Bronchial epithelial cell (primary cell): ENCODE results near the gene NDRG2. TPM values are rescaled to one million over a fixed set of nuclear protein-coding genes. Genes with fewer than 3 reads are reported as not detected.
"Not testable (repeated sequence)": the region's sequence is repeated elsewhere in the genome, so short reads cannot be mapped to it uniquely, and the experiment has no call there.

Experiments used
- DNase-seq: peaks from one replicate; pipeline ENCODE4 v3.0.0-alpha.2; 2010; ENCODE audit warnings: low read depth
- FAIRE-seq: peaks from 2 replicates; lab custom pipeline; 2011; peaks lifted over from hg19 to GRCh38; lab: Jason Lieb, UNC
- H3K27me3 ChIP-seq: 2 replicates; pipeline ENCODE4 v1.5.1; 2011; ENCODE audit warnings: low read length; ENCODE audit not compliant: control insufficient read depth, insufficient read depth
- H3K36me3 ChIP-seq: 2 replicates; pipeline ENCODE4 v1.5.1; 2011; ENCODE audit warnings: low read length; ENCODE audit not compliant: control insufficient read depth, insufficient read depth
- H3K4me3 ChIP-seq: 2 replicates; pipeline ENCODE4 v1.5.1; 2011; ENCODE audit warnings: mild to moderate bottlenecking, low read depth, low read length, control low read depth
- total RNA-seq: library from RNA; depleted of rRNA; stranded (reverse); fragments of >200 nt; gene quantifications from 2 replicates; pipeline ENCODE4 v1.2.1, GENCODE V29; 2014
- TF ChIP-seq, protein P1 (sequence below): IDR thresholded peaks from 2 replicates; pipeline ENCODE4 v1.5.1; 2011; ENCODE audit warnings: mild to moderate bottlenecking, moderate library complexity, low read length, control low read depth, inconsistent platforms; ENCODE audit not compliant: insufficient read depth, severe bottlenecking

Gene NDRG2
- total RNA-seq, 1 donor from 2014 or later: 9.2 TPM

DNA sequence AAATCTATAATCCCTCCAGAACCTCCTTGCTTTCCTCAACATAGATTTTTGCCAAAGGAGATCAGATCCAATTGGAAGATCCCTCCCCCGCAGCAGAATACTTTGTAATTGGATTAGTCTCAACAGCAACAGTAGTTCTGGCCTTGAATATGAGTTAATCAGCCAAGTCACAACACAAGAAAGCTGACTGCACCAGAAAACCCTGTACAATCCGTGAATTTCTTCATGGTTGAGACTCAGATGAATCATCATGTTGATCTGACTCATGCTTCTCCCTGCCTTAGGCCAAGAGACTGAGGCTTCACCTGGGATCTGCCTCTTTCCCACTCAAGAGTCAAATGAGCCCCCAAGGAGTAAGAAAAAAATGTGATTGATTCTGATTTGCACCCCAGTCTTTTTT is 38.0 kb downstream of the NDRG2 start:
- TF ChIP-seq, protein P1, sequence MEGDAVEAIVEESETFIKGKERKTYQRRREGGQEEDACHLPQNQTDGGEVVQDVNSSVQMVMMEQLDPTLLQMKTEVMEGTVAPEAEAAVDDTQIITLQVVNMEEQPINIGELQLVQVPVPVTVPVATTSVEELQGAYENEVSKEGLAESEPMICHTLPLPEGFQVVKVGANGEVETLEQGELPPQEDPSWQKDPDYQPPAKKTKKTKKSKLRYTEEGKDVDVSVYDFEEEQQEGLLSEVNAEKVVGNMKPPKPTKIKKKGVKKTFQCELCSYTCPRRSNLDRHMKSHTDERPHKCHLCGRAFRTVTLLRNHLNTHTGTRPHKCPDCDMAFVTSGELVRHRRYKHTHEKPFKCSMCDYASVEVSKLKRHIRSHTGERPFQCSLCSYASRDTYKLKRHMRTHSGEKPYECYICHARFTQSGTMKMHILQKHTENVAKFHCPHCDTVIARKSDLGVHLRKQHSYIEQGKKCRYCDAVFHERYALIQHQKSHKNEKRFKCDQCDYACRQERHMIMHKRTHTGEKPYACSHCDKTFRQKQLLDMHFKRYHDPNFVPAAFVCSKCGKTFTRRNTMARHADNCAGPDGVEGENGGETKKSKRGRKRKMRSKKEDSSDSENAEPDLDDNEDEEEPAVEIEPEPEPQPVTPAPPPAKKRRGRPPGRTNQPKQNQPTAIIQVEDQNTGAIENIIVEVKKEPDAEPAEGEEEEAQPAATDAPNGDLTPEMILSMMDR: no peak
- H3K36me3 ChIP-seq: no peaks in the 10 kb centered on the region
- H3K27me3 ChIP-seq: no peaks in the 10 kb centered on the region
- FAIRE-seq (no peak), DNase-seq (peak; percentile 99)
- H3K4me3 ChIP-seq: no peak overlapping the region

DNA sequence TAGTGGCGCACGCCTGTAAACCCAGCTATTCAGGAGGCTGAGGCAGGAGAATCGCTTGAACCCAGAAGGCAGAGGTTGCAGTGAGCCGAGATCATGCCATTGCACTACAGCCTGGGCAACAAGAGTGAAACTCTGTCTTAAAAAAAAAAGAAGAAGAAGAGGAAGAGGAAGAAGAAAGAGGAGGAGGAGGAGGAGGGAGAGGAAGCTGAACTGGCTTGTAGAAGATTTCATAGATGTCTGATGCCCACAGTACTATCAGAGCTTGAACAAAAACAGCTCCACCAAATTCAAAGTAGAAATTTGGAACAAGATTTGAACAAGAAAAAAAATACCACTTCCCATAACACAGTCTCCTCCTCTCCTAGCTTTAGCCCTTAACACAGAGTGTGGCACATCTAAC is 39.2 kb downstream of the NDRG2 start:
- not testable (repeated sequence) for DNase-seq, H3K4me3 ChIP-seq, H3K27me3 ChIP-seq, H3K36me3 ChIP-seq, FAIRE-seq

DNA sequence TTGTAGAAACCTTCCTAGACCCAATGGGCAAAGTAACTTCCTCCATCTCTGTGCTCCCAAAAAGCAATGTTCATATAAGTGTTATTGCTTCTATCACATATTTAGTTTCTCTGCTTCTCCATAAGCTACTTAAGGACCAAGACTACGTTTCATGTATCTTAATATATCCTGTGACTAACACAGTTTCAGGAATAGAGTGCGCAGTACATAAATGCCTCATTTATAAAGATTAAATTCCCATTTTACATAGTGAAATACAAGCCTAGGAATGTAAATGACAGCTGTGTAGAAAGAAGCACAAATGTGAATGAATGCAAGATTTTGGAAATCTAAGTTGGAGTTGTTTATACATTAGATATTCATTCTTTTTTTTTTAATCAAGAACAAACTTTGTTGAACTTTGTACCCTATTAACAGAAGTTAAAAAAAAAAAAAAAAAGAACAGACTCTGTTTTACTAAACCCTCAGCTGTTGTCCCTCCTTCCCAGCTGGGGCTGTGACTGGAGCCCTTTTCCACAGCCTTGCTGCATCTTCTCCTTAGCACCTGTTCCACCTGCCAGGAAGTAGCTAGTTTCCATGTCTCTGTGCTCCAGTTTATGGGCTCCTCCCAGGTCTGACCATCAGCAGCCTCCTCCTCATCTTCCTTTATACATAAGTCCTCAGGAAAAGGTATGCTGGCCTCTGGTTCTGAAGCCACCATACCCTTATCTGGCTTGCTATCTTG is 42.1 kb downstream of the NDRG2 start:
- no peak for FAIRE-seq
- H3K4me3 ChIP-seq: no peak overlapping the region
- no peak for DNase-seq
- no peaks in the 10 kb centered on the region for H3K27me3 ChIP-seq
- TF ChIP-seq, protein P1: no peak
- no peaks in the 10 kb centered on the region for H3K36me3 ChIP-seq

DNA sequence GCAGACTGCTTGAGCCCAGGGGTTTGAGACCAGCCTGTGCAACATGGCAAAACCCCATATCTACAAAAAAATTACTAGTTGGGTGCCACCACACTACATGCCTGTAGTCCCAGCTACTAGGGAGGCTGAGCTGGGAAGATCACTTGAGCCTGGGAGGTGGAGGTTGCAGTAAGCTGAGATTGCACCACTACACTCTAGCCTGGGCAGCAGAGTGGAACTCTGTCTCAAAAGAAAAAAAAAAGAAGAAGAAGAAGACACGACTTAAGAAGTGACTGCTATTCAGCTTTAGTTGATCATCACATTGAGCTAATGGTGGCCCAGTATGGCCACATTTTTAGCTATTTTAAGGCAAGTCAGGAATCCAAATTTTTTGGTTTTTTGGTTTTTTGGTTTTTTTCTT is 44.0 kb downstream of the NDRG2 start:
- no peaks in the 10 kb centered on the region for H3K27me3 ChIP-seq
- DNase-seq (no peak), FAIRE-seq (no peak)
- TF ChIP-seq, protein P1: no peak
- H3K36me3 ChIP-seq: no peaks in the 10 kb centered on the region
- no peak overlapping the region for H3K4me3 ChIP-seq

DNA sequence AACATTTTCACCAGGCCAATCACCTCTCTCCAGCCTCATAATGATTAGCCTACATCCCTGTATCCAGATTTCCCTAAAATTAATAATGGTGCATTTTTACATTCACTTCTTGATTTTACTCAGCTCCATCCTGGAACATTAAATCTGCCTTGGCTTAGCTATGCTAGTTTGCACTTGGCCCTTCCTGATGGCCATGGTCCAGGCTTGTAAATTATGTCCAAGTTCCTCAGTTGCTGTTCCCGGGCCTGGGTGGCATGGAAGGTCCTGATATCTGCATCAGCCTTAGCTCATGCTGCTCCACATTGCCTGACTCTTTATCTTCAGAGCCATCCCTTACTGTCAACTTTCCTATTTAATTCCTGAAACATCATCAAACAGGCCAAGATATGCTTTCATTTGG is 46.2 kb downstream of the NDRG2 start:
- Histone ChIP-seq H3K4me3 (no peak overlapping the region), H3K27me3 (no peaks in the 10 kb centered on the region), H3K36me3 (no peaks in the 10 kb centered on the region)
- TF ChIP-seq, protein P1: no peak
- DNase-seq (no peak), FAIRE-seq (no peak)

DNA sequence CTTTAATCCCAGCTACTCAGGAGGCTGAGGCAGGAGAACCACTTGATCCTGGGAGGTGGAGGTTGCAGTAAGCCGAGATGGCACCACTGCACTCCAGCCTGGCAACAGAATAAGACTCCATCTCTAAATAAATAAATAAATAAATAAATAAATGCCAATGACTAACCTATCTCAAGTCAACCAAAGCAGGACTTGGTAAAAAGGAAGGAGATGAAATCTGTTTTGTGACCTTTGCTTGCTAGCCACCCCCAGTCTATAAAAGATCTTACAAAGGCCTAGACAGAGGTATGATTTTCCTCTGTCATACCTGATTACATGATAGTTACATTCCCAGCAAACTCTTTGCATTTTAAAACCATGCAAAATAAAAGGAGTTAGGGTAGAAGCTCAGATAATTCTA is 48.6 kb downstream of the NDRG2 start:
- DNase-seq: no peak
- no peak for FAIRE-seq
- no peak overlapping the region for H3K4me3 ChIP-seq
- TF ChIP-seq, protein P1: no peak
- H3K27me3 ChIP-seq: no peaks in the 10 kb centered on the region
- H3K36me3 ChIP-seq: no peaks in the 10 kb centered on the region
